H1 (cell line): ENCODE results near the gene SWT1. TPM values are rescaled to one million over a fixed set of nuclear protein-coding genes. Genes with fewer than 3 reads are reported as not detected.

ENCODE experiments used
- BRCA1 ChIP-seq: IDR thresholded peaks from 2 replicates; pipeline ENCODE4 v1.6.1; 2012; ENCODE audit warnings: low read depth, low read length, improper control_type of control experiment
- CHD1 ChIP-seq: IDR thresholded peaks from 2 replicates; pipeline ENCODE4 v1.6.1; 2012; ENCODE audit warnings: low read depth, low read length, improper control_type of control experiment
- MAX ChIP-seq: IDR thresholded peaks from 2 replicates; pipeline ENCODE4 v1.6.1; 2012; ENCODE audit warnings: inconsistent platforms
- NRF1 ChIP-seq: IDR thresholded peaks from 2 replicates; pipeline ENCODE4 v1.6.1; 2011; ENCODE audit warnings: mild to moderate bottlenecking, low read depth, low read length, improper control_type of control experiment
- YY1 ChIP-seq: IDR thresholded peaks from 2 replicates; pipeline ENCODE4 v1.6.1; 2011; ENCODE audit warnings: low read depth, mild to moderate bottlenecking, low read length
- polyA plus RNA-seq, 7 experiments: library from polyadenylated mRNA; depleted of rRNA in 3 of 7; stranded (reverse) in 5 of 7; unstranded in 2 of 7; fragments of >200 nt in 5 of 7; fragments of 200-250 nt in 2 of 7; gene quantifications; 1 replicate in 5 of 7; 2 replicates in 1 of 7; 4 replicates in 1 of 7; pipeline versions ENCODE4 v1.2.1 to v1.2.3, GENCODE V29; 2011 to 2013; ENCODE audit warnings: missing spikeins in 2 of 7, mixed read lengths in 2 of 7
- total RNA-seq: library from RNA; stranded (reverse); fragmentation: NEBNext Ultra II Directional; extraction: Animal tissue kit (Norgen Biotek cat#: 25700); gene quantifications from 2 replicates; pipeline ENCODE4 v1.2.1, GENCODE V29; 2021

SWT1 gene
- total and polyA plus RNA-seq, 2 of the 8 experiments (the other 6 are each of a cell fraction or from before 2014, with no cell fraction given), result 1.4 to 6.2 TPM

- TF ChIP-seq MAX, result no peak
- no peak for TF ChIP-seq NRF1
- TF ChIP-seq CHD1, result no peak
- TF ChIP-seq YY1, result no peak
- TF ChIP-seq BRCA1, result no peak
Observed at GRCh38 chr1:185260611-185261010, 103.6 kb downstream of the SWT1 start (continued).
